ENCODE measurements around the gene HMCN2.
"Not testable (repeated sequence)": the region's sequence is repeated elsewhere in the genome, so short reads cannot be mapped to it uniquely, and the experiment has no call there.

Gene HMCN2

DNA sequence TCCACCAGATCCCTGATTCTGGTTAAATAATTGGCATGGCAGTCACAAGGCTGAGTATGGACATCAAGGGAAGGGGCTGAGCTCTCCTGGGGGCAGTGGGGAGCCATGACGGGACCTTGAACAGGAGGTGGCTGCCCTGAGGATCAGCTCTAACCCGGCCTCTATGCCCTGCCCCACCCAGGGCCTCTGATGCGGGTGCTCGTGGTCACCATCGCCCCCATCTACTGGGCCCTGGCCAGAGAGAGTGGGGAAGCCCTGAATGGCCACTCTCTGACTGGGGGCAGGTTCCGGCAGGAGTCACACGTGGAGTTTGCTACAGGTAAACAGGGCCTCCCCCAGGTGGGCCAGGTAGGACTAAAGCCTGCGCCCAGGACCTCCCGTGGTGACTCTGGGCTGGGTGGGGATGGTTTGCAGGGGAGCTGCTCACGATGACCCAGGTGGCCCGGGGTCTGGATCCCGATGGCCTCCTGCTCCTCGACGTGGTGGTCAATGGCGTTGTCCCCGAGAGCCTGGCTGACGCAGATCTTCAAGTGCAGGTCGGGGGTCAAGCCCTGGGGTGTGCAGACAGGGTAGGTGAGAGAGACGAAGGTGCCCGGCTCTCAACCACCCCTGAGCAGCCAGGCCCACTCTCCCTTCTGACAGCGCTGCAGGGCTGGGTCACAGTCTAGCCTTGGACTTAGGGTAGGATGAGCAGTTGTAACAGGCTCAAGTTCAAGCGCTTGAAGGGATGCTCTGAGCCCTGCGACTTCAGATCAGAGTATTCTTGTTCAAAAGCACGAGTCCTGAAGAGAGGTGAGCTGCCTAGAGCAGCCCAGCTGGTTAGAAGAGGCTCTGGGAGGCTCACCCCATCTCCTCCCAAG is 159.3 kb downstream of the HMCN2 start:
- DNase-seq = no peak

DNA sequence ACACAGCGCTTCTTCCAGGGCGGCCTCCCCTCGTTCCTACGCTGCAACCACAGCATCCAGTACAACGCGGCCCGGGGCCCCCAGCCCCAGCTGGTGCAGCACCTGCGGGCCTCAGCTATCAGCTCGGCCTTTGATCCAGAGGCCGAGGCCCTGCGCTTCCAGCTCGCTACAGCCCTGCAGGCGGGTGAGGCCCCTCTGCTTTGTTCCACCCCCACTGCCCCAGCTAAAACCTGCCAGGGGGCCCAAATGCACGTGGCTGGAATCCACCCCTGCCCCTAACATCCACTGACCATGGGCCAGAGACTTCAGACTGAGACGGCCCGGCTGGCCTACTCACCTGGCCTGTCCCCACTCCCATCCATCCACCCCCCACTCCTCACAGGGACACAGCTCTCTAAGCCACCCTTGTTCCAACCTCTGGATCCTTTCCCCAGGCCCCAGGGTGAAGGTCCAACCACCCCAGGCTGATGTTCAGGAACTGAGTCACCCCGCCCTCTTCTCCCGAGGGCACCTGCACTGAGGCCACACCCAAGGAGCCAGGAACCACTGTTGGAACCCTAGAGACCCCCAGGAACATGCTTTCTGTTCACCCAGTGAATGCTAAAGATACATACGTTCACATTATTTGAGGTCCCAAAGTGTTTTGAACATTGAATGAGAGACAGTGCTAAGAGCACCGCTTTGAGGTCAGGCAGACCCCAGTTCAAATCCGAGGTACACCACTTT is 160.3 kb downstream of the HMCN2 start:
- DNase-seq = no peak

DNA sequence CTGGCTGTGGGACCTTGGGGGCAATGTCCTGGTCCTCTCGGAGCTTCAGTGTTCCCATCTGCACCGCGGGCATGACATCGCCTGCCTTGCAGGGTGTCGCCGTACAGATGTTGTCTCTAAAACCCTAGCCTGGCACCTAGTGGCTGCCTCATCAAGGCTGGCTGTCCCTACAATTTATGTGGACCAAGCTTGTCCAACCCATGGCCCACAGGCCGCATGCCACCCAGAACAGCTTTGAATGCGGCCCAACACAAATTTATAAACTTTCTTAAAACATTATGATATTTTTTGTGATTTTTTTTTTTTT is 160.9 kb downstream of the HMCN2 start:
- DNase-seq = no peak

DNA sequence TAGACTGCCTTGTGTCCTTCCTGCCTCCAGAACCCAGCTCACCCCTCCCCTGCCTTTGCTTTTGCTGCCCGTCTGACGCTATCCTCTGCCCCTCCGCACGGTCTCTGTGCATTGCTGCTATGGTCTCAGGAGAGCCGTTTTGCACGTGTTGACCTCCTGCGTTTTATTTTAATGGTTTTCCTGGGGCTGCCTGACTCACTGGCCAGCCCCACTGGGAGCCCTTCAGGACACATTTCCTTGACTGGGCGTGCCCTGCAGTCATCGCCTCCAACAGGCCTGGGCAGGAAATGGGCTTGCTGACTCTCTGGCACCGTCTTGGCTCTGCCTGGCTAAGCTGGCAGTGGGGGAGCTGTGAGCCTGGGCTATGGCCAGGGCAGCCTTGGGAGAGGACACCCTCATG is 161.3 kb downstream of the HMCN2 start:
- DNase-seq = peak; percentile 57

DNA sequence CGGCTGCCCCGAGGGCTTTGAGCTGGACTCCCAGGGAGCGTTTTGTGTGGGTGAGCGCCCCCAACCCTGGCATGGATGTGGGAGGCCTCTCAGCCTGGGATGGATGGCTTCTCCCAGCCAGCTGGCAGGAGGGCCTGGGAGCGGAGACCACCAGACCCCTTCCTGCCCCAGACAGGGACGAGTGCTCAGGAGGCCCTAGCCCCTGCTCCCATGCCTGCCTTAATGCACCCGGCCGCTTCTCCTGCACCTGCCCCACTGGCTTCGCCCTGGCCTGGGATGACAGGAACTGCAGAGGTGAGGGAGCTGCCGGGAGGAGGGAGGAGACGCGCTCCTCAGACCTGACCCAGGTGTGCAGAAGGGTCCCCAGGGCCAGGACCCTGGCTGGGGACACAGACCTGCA is 161.8 kb downstream of the HMCN2 start:
- DNase-seq = no peak

DNA sequence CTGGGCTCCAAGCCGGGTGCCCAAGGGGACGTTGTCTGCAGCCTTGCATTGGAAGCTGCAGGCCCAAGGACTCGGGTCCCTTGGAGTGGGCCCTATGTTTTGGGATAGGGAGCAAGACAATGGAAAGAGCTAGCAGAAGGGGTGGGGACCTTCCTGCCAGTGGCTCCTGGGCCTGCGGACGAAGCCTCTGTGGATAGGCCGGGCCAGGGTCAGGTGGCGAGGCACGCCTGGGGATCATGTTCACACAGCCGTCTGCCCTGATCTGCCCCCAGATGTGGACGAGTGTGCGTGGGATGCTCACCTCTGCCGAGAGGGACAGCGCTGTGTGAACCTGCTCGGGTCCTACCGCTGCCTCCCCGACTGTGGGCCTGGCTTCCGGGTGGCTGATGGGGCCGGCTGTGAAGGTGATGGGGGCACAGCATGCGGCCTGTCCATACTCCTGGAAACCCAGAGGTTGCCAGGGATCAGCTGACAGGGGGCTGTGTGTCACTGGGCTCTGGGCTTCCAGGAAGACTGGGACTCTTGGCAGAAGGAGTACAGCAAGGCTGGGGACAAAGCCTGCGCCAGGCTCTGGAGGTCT is 162.6 kb downstream of the HMCN2 start:
- no peak for DNase-seq

DNA sequence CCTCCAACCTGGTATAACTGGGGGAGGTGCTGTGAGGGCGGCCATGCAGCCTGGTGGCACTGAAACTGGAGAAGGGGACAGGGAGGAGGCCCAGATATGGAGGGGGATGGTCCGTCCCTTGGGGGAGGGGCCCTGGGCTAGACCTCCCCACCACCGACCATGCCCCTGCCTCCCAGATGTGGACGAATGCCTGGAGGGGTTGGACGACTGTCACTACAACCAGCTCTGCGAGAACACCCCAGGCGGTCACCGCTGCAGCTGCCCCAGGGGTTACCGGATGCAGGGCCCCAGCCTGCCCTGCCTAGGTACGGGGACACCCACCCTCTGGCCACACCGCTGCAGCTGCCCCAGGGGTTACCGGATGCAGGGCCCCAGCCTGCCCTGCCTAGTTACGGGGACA is 163.8 kb downstream of the HMCN2 start:
- DNase-seq = no peak

DNA sequence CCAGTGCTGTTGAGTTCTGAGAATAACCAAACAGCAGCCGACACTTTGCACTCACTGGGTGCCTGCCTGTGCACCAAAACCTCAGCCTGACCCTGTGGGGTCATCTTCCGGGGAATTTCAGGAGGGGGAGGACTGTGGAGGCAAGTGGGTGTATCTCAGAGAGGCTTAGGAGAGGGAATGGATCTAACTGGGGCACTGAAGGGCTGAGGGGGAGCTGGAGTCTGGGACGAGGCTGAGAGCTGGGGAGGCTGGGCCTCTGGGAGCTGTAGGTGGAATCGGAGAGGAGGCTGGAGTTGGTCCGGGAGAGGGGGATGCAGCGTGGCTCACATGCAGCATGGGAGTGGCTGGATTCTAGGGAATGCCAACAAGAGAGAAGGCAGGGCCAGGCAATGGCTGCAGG is 164.3 kb downstream of the HMCN2 start:
- DNase-seq = no peak

DNA sequence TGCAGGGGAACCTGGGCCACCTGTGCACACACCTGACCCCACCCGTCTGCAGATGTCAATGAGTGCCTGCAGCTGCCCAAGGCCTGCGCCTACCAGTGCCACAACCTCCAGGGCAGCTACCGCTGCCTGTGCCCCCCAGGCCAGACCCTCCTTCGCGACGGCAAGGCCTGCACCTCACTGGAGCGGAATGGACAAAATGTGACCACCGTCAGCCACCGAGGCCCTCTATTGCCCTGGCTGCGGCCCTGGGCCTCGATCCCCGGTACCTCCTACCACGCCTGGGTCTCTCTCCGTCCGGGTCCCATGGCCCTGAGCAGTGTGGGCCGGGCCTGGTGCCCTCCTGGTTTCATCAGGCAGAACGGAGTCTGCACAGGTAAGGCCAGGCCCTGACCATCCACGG is 164.7 kb downstream of the HMCN2 start:
- DNase-seq = no peak

DNA sequence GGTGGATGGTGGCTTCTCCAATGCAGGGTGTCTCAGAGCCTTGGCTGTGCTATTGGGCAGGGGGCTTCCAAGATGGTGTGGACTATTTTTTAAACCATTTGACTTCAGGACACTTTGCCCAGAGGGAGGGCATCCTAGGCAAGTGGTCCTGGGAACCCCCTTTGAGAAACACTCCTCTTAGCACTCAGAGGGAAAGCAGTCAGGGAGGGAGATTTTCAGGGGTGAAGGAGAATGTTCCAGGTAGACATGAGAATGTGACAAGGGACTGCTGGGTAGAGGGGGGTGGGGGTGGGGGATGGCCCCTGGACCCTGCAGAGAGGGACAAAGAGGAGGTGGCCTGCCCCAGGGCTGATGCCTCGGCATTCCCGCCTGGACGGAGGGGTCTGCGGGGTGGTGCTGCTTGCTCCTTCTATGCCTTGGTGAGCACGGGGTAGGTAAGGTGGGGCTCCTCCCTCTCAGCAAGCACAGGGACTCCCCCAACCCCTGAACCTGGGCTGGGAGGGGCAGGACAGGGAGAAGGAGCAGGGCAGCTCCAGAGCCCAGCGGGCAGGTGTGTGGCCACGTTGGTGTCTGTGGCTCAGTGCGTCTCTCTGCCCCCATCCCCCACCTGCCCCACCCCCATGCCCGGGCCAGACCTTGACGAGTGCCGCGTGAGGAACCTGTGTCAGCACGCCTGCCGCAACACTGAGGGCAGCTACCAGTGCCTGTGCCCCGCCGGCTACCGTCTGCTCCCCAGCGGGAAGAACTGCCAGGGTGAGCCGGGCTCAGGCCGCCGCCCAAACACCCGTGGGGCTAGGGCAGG is 165.4 kb downstream of the HMCN2 start:
- DNase-seq = no peak

DNA sequence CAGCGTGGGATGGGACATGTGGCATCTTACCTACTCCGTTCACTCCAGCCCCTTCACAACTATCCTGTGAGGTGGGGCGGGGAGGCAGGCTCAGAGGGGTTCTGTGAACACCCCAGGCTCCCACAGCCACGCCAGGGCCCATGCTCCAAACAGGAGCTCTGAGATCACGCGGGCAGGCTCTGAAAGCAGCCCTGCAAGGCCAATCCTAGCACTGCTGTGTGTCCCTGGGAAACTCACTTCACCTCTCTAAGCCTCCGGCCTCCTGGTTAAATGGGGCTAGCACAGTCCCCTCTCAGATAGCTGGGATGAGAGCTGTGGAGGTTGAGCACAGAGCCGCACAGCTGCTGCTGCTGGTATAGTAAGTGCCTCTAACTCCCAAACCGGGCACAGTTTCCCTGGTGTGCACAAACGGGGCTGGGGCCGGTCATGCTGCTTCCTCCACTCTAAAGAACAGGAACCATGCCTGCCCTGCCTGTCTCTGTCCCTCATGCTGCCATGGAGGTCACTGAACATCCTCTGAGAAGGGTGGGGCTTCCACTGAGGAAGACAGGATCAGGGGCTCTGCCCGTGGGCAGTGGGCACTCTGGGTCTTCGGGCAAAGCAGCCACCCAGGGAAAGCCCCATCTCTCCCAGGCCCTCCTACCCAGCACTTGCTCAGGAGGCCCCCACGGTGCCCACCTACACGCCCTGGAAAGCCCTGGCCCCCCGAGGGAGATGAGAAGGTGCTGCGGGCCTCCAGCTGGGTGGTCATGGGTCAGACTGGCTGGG is 166.2 kb downstream of the HMCN2 start:
- no peak for DNase-seq

DNA sequence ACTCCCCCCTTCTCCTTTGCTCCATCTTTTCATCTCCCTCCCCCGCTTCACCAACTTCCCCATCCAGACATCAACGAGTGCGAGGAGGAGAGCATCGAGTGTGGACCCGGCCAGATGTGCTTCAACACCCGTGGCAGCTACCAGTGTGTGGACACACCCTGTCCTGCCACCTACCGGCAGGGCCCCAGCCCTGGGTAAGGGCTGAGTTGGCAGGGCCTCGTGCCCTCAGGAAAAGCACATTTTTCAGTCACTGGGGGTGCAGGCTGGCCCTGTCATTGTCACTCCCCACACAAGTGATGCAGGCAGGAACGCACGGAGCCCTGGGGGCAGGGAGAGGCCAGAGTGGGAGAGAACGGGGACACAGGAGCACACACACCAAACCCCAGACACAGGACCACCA is 166.8 kb downstream of the HMCN2 start:
- no peak for DNase-seq

DNA sequence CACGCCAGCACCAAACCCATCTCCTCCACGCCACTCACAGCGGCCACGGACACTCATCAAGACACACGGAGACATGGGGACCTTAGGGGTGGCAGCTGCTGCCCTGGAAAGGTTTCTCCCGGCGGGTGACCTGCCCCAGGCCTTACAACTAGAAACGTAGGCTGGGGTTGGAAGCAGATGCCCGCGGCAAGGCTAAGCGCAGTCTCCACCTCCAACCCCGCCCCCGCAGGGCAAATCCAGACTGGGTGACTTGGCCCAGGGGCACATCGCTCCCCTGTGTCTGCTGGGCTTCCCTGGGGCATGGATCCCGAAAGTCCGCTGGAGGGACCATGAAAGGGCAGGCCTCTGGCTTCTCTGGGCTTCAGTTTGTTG is 167.2 kb downstream of the HMCN2 start:
- DNase-seq = no peak

DNA sequence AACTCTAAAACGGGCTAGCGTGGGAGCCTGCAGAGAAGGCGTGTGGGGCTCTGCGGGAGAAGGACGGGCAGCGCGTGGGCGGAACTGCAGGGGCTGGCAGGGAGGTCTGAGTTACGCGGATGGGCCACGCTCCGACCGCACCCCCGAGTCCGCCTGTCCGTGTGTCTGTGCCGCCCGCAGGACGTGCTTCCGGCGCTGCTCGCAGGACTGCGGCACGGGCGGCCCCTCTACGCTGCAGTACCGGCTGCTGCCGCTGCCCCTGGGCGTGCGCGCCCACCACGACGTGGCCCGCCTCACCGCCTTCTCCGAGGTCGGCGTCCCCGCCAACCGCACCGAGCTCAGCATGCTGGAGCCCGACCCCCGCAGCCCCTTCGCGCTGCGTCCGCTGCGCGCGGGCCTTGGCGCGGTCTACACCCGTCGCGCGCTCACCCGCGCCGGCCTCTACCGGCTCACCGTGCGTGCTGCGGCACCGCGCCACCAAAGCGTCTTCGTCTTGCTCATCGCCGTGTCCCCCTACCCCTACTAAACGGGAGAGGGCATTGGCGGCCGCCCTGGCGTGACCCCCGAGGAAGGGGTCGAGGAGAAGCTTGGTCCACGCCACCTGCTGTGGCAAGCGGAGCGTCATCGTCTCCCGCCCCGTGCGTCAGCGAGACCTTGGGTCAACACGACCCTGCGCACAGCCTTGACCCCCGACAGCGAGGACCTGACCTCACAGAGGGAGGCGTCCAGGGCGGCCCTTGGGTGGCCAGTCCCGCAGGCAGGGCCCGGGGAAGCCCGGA is 167.8 kb downstream of the HMCN2 start:
- DNase-seq = no peak

DNA sequence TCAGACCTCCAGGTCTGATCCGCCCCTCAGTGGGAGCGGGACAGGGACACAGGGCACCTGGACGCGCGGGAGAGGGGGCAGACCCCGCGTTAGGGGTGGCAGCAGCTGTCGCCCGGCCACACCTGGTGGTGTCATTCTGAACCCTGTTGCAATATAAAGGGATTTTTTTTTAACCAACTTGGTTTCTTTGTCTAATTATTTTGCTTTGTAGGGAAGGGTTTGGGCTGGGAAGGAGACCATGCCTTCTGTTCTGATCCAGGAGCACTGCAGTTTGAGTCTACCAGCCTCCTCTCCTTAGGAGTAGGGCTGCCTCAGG is 168.3 kb downstream of the HMCN2 start:
- DNase-seq = no peak

DNA sequence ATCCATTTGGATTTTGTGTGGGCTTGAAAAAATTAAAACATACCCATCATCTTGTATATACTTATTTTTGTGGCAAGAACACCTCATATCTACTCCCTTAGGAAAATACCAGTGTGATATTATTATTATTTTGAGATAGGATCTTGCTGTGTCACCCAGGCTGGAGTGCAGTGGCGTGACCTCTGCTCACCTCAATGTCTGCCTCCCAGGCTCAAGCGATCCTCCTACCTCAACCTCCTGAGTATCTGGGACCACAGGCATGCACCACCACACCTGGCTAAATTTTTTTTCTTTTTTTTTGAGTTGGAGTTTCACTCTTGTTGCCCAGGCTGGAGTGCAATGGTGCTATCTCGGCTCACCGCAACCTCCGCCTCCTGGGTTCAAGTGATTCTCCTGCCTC is 169.1 kb downstream of the HMCN2 start:
- DNase-seq = not testable (repeated sequence)

DNA sequence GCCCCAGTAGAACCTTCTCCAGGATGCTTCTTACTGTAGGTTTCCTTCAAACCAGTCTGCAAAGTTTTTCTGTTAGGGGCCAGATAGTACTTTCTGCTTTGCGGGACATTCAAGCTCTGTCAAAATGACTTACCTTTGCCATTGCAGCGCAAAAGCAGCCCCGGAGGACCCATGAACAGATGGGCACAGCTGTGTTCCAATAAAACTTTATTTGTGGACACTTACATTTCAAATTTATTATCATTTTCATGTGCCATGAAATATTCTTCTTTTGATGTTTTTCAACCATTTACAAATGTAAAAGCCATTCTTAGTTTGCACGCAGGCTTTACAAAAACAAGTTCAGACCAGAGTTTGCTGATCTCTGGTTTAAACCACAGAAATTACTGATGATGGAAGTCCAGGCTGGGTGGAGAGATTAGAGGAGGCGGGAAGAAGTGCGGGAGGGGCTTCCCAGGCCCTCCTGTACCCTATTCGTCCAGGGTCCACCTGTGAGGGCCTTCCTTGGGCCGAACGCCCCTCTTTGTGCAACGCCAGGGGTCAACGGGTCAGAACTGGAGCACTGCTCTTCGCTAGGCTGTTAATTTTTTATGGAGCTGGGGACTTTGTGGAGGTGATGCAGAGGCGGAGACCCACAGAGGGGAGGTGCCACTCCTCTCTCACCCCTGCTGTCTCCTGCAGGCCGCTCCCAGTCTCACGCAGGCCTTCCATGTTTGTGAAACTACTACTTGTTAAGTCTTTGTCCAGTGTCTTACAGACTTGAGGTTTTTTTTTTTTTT is 171.6 kb downstream of the HMCN2 start:
- DNase-seq = no peak

DNA sequence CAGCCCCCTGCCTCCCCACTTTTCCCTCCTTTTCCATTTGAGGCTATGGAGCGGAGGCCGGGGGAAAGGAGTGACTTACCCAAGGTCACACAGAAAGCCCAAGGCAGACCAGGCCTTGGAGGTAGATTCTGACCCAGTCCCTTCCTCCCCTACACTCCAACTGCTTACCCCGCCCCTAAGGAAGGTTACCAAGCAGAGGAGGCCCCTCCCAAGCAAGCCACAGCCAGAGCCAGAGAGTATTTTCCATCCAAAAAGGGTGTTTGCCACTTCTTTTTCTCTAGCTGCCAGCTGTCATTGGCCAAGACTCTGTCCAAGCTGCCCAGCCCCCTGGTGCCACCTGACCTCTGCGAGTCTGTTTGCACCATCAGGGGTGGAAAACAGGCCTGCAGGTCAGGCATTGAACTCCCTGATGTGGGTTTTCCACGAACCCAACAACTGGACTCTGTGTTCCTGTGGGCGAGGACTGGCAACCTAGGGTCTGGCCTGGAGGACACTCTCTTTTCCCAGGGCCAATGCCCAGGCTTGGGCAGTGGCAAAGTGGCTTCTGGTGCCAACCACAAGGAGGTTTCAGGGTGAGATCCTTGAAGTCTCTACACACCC is 172.9 kb downstream of the HMCN2 start:
- no peak for DNase-seq

DNA sequence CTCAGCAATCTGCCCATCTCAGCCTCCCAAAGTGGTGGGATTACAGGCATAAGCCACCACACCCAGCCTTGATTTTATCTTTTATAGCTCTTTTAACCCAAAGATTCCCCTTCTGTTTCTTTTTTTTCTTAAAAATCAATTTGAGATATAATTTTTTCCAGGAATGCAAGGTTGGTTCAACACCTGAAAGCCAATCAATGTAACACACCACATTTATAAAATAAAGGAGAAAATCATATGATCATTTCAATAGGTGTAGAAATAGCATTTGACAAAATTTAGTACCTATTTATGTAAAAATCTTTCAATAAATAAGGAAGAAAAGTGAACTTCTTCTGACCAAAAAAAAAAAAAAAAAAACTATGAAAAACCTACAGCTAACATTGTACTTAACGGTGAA is 175.5 kb downstream of the HMCN2 start:
- no peak for DNase-seq

DNA sequence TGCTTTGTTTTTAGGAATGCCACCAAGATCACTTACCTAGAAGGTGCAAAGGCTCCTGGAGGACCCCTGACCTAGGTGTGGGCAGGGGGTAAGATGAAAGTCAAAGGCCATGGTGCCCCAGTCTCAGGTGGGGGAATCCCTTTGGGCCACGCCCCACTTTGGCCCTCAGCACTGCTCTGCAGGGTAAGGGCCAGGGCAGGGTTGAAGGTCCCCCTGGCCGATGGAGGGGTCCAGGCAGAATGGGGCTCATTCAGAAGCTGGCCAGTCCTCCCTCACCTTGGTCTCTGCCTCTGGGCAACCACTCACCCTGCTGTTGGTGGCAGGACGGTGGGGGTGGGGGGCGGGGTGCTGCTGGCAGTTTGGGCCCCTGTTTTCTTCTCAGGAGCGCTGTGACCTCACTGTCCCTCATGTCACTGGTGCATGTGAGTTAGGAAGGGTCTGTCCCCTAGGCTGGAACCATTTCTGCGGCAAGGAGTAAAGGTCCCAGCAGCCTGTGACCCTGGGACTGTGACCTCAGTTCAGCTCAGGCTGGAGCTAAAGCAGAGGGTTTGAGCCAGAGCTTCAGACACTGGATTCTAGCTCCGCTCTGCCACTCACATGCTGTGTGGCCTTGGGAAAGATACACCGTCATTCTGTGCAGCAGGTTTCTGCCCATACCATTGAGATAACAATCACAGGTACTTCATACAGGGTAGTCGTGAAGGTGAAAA is 177.3 kb downstream of the HMCN2 start:
- no peak for DNase-seq
